NCI-H524 treated with DMSO at 0.1 percent for 48 hours (cell line): ENCODE results near the gene MID1.

ENCODE experiments used
- DNase-seq: peaks from one replicate; lab custom pipeline; 2025; lab: John Stamatoyannopoulos, UW

The MID1 gene

DNA sequence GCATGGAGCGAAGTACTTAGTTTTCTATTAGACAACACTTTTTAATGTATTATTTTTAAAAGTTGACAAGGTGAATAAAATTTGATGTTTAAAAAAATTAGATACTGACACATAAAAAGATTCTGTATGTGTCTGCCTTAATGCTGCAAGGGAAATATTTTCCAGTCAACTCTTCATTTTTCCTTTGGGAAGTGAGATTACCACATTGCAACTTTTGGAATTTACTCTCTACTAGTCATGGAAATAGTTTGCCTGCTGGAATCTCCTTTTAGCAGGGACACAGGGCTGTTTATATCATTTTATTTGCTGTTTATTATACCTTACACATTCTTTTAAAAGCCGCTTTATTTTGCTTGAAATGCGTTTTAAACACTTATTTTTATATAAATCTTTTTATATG is 135.1 kb downstream of the MID1 start:
- DNase-seq: no peak

- DNase-seq: no peak
Measured at GRCh38 chrX:10484683-10485247, 135.6 kb downstream of the MID1 start.

- no peak for DNase-seq
Measured at GRCh38 chrX:10483191-10483831, 137.1 kb downstream of the MID1 start.

DNA sequence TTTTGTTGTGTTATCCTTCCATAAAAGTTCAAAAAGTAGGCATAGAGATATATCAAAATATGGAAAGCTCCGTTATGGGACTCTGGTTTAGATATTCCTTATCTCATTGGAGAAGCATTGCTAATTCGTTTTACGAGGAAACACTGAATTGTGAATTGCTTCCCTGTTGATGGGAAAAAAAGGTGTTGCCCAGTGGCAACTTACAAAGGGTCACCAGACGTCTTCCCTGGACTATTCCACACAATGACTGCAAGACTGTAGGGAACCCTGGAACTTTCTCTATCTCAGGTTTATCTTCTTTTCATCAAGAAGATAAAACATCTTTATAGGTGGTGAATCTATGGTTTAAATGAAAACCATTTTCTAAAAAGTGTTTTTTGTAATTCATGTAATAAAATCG is 137.7 kb downstream of the MID1 start:
- no peak for DNase-seq

GRCh38 chrX:10482261-10482660 is 138.1 kb downstream of the MID1 start:
- DNase-seq: no peak

DNA sequence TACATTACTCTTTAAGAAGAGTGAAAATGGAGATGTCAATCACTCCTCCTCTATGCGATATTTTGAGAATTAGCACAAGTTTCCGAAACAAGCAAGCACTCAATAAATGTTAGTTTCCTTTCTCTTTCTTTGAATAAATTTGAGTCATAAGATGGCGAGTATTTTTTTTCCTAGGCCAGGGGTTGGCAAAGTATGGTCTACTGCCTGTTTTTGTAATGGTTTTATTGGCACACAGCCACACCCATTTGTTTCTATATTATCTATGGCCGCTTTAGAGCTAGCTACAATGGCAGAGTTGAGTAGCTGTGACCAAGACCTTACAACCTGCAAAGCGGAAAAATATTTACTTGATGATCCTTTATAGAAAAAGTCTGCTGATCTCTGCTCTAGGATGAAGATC is 139.5 kb downstream of the MID1 start:
- DNase-seq: no peak

DNA sequence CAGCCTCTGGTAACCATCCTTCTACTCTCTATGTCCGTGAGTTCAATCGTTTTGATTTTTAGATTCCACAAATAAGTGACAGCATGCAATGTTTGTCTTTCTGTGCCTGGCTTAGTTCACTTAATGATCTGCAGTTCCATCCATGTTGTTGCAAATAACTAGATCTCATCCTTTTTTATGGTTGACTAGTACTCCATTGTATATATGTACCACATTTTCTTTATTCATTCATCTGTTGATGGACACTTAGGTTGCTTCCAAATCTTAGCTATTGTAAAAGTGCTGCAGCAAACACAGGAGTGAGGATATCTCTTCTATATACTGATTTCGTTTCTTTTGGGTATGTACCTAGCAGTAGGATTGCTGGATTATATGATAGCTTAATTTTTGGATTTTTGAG is 140.9 kb downstream of the MID1 start:
- no peak for DNase-seq

DNA sequence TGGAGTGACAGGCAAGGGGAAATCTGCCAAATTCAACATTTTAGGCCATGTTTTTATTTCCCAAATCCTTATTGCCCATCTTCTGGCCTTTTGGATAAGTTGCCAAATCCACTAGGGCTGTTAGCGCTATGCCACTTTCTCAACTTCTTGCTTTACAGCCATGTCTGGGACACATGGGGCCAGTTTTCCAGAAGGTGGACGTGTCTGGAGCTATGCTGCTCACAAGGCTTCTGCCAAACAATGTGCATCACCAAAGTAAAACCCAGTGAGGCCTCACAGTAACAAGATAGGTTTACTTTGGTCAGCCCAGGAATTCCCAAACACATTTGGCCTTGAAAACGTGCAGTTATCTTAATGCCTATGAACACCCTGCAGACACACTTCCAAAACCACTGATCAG is 142.9 kb downstream of the MID1 start:
- no peak for DNase-seq

DNA sequence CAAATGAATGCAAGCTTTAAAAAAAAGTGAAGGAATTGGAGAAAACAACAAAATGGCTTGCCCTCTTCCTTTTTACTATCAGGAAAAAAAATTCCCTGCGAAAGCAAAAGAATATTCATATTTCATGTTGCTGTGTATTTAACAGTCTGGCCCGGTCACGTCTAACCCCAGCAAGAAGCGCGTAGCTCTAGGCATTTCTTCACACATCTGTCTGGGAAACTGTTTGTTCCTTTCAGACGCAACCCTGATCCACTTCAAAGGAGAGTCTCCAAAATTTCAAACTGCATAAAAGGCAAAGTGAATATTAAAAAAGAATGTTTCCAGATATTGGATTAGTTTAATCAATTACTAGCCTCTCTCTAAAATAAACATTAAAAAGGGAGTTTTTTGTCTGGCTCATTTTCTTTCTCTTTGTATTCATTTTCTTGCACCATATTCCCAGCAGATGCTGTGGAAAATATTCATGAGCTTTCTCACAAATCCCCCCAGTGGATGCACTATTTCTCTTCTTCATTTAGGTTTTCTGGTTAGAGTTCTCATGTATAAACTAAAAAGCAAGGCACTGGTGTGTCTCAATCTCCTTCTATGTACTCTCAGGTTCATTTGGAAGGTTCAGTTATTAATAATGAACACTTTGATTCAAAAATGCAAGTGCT is 145.3 kb downstream of the MID1 start:
- DNase-seq: no peak

GRCh38 chrX:10474510-10474909 is 145.9 kb downstream of the MID1 start:
- DNase-seq: no peak

DNA sequence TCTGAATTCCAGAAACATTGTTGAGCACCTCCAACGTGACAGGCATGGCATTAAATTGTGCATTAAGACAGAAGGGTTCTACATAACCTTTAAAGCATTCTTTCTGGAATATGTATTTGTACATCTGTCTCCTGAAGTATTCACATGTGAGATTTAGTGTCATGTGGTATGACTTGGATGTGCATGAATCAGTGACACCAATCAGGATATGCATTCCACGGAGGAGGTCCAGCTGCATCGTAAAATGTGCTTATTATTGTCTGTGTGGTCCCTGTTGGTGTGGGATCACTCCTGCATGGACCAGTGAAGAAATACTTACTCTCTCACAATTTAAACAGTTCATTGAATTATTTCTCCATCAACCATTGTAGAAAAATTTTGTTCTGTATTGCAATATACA is 149.0 kb downstream of the MID1 start:
- DNase-seq: no peak

GRCh38 chrX:10470009-10470408 is 150.4 kb downstream of the MID1 start:
- DNase-seq: no peak

- DNase-seq: no peak
Measured at GRCh38 chrX:10467793-10468192, 152.6 kb downstream of the MID1 start.

GRCh38 chrX:10465254-10465653 is 155.1 kb downstream of the MID1 start:
- DNase-seq: no peak

GRCh38 chrX:10457092-10457491 is 163.3 kb downstream of the MID1 start:
- no peak for DNase-seq

GRCh38 chrX:10453945-10454344 is 166.4 kb downstream of the MID1 start:
- DNase-seq: no peak

DNA sequence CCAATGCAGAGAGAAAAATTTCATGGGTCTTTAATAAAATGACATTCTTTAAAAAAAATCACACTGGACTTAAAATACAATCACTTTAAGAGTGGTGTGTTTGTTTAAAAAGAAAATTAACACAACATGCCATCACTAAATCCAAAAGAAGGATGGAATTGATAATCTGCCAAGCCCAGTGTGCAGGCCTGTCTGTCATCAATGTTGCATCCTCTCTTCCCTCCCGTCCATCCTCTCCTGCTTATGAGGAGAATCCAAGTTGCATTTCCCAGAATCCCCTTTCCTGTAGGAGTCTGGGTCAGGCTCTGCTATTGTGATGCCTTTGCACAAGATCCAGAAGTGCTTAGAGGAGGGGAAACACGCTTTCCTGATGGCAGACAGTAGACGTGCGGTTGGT is 169.4 kb downstream of the MID1 start:
- DNase-seq: no peak

DNA sequence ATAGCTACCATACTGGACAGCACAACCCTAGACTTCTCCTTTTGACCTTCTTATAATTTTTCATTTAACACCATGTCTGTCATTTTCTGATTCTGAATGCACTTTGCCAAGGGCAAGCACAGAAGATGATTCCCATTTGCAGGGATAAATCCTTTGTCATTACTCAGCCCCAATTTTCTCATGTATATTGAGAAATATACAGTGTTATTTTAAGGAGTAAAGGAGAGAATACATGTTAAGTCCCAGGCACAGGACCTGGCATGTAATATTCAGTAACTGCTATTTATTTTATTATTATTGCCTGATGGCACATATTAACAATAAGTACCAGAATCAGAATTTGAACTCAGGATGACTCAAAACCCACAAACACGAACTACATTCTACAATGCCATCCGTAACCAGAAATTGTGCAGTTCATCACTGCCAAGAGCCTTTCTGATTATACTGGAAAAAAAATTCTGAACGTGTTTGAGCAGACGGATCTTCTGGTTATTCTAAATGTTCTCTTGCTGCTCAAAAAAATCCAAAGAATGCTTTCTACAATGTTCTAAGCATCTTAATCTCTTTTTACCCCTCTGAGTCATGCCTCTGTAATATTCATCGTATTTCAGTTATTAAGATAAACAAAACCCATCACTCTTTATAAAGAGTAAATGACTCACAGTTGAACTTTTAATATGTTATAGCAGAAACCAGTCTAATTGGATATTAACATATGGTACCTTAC is 170.0 kb downstream of the MID1 start:
- DNase-seq: no peak

DNA sequence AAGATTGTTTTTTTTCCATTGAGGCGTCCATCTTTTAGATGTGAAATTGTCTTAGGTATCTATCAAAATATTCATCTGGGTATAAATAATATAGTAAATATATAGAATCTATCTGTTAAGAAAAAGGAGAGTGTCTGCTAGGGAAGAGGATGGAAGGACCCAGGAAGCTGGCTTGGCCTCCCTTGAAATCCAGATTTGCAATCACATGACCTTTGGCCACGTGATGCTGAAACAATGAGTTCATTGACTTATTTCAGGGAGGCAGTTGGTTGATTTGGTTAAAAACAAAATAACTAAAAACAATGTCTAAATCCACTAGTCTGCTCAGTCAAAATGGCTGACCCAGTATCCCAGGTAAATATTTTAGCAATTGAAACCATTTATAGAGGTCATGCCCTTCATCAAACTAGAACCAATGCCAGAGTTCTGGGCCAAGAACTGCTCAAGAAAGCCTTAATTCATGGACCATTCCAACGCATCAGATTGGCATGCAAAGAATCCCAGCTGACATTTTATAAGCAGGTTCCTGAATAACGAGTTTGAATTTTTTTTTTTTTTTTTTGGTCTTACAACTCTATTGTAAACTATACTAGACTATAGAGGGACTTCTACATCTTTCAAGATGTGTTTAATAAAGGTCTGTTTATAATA is 172.7 kb downstream of the MID1 start:
- no peak for DNase-seq

GRCh38 chrX:10444204-10444603 is 176.2 kb downstream of the MID1 start:
- DNase-seq: no peak

- no peak for DNase-seq
Measured at GRCh38 chrX:10441464-10441863, 178.9 kb downstream of the MID1 start.

GRCh38 chrX:10433296-10433965 is 187.0 kb downstream of the MID1 start:
- DNase-seq: no peak
